ENCODE results near the gene IQCE.

IQCE gene

DNA sequence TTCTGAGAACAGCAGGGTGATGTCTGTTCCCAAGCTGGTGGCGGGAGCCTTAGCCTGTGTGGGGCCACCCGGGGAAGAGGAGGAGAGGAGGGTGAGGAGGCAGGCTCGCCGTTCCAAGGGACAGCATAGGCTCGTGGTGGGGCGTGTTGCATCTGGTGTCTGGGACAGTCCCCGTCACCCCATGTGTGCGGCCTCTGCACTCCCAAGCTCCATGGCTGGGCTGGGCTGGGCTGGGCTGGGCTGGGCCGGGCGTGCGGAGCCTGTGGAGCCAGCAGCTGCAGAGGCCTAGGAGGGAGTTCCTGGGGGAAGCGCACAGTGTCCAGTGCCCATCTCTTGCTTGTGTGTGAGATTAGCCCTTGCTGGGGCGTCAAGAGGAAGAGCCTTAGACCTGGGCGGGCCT lies 52.1 kb downstream of the IQCE start:
- Histone ChIP-seq H3K36me3 (ENCODE audit: control insufficient read depth, insufficient read depth, low read length) (no peaks in the 10 kb centered on the region), H3K27ac (ENCODE audit: insufficient read depth, low read depth, low read length, poor library complexity, severe bottlenecking) (no peak overlapping the region), H3K4me3 (ENCODE audit: insufficient read depth, low read depth, low read length) (no peak overlapping the region), H3K27me3 (ENCODE audit: control insufficient read depth, insufficient read depth, low read length, poor library complexity, severe bottlenecking) (no peaks in the 10 kb centered on the region), H3K9me3 (ENCODE audit: control insufficient read depth, low read length) (no peaks in the 10 kb centered on the region), H3K4me1 (ENCODE audit: control insufficient read depth, insufficient read depth, low read length) (peaks cover 30% of the 10 kb centered on the region)
- WGBS, 2 experiments: 84 to 86% methylated on average over 14 of the region's 14 CpGs

DNA sequence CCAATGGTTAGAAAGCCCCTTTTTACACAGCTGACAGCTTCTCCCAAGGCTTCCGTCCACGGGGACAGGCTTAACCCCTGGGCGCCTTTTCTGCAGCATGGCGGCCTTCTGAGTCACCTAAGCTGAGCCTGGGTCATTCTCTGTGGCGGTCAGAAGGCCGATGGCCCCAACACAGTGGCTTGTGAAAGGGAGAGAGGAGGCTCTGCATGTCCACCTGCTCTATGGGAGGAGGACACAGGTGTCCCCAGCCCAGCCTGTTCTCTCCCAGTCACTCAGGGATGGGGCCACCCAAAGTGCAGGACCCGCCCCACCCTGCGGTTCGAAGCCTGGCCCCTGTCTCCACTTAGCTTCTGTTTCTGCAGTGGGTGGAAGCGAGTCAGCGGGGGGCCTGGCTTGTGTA lies 52.6 kb downstream of the IQCE start:
- Histone ChIP-seq H3K4me3 (ENCODE audit: insufficient read depth, low read depth, low read length) (no peak overlapping the region), H3K4me1 (ENCODE audit: control insufficient read depth, insufficient read depth, low read length) (peaks cover 31% of the 10 kb centered on the region), H3K27me3 (ENCODE audit: control insufficient read depth, insufficient read depth, low read length, poor library complexity, severe bottlenecking) (no peaks in the 10 kb centered on the region), H3K36me3 (ENCODE audit: control insufficient read depth, insufficient read depth, low read length) (no peaks in the 10 kb centered on the region), H3K27ac (ENCODE audit: insufficient read depth, low read depth, low read length, poor library complexity, severe bottlenecking) (no peak overlapping the region), H3K9me3 (ENCODE audit: control insufficient read depth, low read length) (no peaks in the 10 kb centered on the region)
- 89 to 92% methylated on average over 11 of the region's 11 CpGs for WGBS, 2 experiments

DNA sequence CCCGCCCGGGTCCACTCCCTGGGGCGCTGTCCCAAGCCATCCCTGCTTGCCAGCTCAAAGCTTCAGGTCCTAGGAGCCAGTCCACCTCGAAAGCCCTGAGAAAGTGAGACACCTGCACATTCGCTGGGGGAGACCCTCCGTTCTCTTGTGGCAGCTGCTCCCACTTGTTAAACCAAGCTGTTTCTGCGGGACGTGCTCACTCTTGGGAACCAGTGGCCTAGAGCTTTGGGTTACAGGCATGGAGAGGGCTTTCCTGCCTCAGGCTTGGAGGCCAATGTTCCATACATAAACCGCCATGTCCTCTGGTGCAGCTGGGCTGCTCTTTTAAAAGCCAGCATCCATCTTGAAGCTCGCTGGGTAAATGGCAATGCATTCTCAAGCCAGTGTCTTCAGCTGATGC lies 53.1 kb downstream of the IQCE start:
- Histone ChIP-seq H3K4me3 (ENCODE audit: insufficient read depth, low read depth, low read length) (no peak overlapping the region), H3K27ac (ENCODE audit: insufficient read depth, low read depth, low read length, poor library complexity, severe bottlenecking) (no peak overlapping the region), H3K27me3 (ENCODE audit: control insufficient read depth, insufficient read depth, low read length, poor library complexity, severe bottlenecking) (no peaks in the 10 kb centered on the region), H3K36me3 (ENCODE audit: control insufficient read depth, insufficient read depth, low read length) (no peaks in the 10 kb centered on the region), H3K9me3 (ENCODE audit: control insufficient read depth, low read length) (no peaks in the 10 kb centered on the region), H3K4me1 (ENCODE audit: control insufficient read depth, insufficient read depth, low read length) (peaks cover 32% of the 10 kb centered on the region)
- WGBS, 2 experiments: 90% methylated on average over 10 of the region's 10 CpGs

DNA sequence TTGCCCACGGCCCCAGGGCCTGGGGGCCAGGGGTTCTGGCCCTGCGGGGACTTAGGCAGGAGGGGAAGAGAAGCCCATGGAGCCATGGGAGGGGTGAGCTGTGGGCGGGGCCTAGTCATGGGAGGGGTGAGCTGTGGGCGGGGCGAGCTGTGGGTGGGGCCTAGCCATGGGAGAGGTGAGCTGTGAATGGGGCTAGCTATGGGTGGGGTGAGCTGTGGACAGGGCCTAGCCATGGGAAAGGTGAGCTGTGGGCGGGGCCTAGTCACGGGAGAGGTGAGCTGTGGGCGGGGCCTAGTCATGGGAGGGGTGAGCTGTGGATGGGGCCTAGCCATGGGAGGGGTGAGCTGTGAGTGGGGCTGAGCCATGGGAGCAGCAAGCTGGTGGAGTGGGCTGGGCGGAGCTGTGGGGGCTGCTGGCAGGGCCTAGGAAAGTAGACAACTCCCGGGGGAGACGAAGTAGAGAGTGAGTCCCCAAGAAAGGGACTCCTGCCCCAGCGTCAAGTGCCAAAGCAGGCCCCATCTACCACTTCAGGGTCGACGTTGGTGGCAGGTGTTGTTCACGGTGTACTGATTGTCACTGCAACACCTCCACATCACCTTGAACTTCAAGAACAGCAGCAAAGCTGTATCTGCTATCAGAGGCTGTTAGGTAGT lies 53.8 kb downstream of the IQCE start:
- Histone ChIP-seq H3K27ac (ENCODE audit: insufficient read depth, low read depth, low read length, poor library complexity, severe bottlenecking) (no peak overlapping the region), H3K9me3 (ENCODE audit: control insufficient read depth, low read length) (no peaks in the 10 kb centered on the region), H3K4me3 (ENCODE audit: insufficient read depth, low read depth, low read length) (no peak overlapping the region), H3K4me1 (ENCODE audit: control insufficient read depth, insufficient read depth, low read length) (peaks cover 32% of the 10 kb centered on the region), H3K36me3 (ENCODE audit: control insufficient read depth, insufficient read depth, low read length) (no peaks in the 10 kb centered on the region), H3K27me3 (ENCODE audit: control insufficient read depth, insufficient read depth, low read length, poor library complexity, severe bottlenecking) (no peaks in the 10 kb centered on the region)
- 81 to 84% methylated on average over 15 of the region's 15 CpGs for WGBS, 2 experiments

DNA sequence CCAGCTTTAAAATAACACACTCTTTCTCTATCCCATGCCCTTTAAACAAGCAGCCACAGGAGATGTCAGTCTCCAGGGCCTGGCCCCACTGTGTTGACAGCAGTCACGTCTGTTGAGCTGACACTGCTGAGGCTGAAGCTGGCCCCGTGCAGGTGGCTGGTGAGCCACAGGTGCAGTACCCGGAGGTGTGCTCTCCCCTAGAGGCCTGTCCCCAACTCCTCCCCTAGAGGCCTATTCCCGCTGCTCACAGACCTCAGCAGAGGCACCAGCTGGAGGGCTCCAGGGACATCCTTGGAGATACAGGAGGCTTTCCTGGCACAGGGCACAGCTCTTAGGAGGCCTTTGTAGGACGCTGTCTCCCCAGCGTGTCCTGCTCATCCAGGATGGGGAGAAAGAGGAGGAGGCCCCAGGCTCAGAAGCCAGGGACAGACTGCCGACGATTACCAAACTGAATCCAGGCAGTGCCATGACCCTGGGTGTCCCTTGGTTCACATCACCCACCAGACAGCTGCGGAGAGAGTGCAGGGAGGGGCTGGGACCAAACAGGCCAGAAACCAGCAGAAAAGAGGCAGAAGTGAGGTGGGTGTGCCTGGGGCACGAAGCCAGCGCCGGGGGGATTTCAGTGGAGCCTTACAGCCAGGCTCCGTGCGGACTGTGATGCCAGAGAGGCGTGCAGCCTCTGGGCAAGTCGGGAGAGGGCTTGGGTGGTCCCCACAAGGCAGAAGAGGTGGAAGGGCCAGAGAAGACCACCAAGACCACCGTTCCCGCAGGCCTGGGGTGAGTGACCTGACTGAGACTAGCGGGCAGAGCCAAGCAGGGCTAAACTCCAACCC lies 54.5 kb downstream of the IQCE start:
- 89 to 91% methylated on average over 19 of the region's 19 CpGs for WGBS, 2 experiments
- Histone ChIP-seq H3K4me1 (ENCODE audit: control insufficient read depth, insufficient read depth, low read length) (peaks cover 32% of the 10 kb centered on the region), H3K36me3 (ENCODE audit: control insufficient read depth, insufficient read depth, low read length) (no peaks in the 10 kb centered on the region), H3K9me3 (ENCODE audit: control insufficient read depth, low read length) (no peaks in the 10 kb centered on the region), H3K27me3 (ENCODE audit: control insufficient read depth, insufficient read depth, low read length, poor library complexity, severe bottlenecking) (no peaks in the 10 kb centered on the region), H3K27ac (ENCODE audit: insufficient read depth, low read depth, low read length, poor library complexity, severe bottlenecking) (no peak overlapping the region), H3K4me3 (ENCODE audit: insufficient read depth, low read depth, low read length) (no peak overlapping the region)

DNA sequence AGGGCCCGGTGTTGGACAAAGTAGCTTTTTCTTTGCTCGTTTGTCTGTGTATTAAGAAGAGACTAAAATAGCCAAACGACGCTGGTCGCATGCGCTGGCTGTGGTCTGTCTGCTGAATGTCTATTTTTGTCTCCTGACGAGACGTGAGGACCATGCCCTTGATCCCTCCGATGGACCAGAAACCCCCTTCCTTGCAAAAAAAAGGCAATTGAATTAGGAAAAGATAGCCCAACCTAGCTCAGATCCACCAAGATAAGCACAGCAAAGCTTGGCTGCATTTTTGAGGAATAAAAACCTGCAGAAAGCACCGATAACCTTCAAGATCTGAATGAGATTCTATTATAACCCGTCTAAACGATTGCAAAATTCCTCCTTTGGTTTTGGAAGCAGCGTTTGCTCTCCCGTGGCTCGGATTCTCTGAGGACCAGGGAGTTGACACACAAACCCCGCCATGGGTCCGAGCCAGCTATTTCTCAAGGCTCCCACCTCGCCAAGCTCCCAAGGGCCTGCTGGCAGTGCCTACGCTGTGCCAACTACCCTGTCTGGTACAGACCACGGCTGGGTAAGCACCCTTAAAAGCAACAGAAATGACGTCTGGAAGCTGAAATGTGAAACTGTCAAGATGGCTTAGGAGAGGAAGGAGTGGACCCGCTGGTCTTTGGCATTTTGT lies 55.3 kb downstream of the IQCE start:
- Histone ChIP-seq H3K4me1 (ENCODE audit: control insufficient read depth, insufficient read depth, low read length) (peaks cover 32% of the 10 kb centered on the region), H3K9me3 (ENCODE audit: control insufficient read depth, low read length) (no peaks in the 10 kb centered on the region), H3K27me3 (ENCODE audit: control insufficient read depth, insufficient read depth, low read length, poor library complexity, severe bottlenecking) (no peaks in the 10 kb centered on the region), H3K36me3 (ENCODE audit: control insufficient read depth, insufficient read depth, low read length) (no peaks in the 10 kb centered on the region), H3K4me3 (ENCODE audit: insufficient read depth, low read depth, low read length) (no peak overlapping the region), H3K27ac (ENCODE audit: insufficient read depth, low read depth, low read length, poor library complexity, severe bottlenecking) (no peak overlapping the region)
- 92 to 93% methylated on average over 21 to 22 of the region's 22 CpGs for WGBS, 2 experiments

DNA sequence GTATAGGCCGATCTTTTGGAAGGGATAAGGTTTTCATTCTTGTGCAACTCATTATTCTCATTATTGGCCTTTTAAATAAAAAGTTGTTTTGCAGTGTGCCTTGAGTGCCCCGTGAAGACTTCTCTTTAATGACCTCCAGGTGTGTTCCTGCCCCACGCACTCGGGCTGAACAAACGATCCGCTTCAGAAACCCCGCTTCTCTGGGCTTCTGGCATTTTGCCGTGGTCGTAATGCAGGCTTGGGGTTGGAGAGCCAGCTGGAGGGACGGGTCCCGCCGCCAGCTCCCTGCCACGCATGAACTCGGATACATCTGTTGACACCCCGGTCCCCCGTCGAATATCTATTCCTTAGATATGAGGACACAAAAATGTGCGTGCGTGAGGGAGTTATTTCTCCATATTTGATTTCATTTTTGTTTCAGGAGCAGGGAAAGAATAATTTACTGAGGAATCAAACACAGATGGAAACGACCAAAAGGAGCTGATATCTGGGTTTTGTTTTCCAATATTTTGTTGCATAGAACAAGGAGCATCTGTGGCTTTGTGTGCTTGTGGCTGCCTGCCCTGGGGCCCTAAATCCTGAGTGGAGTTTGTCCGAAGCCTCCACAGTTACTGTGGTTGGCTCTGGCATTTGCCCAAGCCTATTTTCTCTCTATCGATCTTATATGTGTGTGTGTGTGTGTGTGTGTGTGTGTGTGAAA lies 56.0 kb downstream of the IQCE start:
- WGBS, 2 experiments: 95 to 96% methylated on average over 21 to 22 of the region's 22 CpGs
- Histone ChIP-seq H3K4me3 (ENCODE audit: insufficient read depth, low read depth, low read length) (no peak overlapping the region), H3K9me3 (ENCODE audit: control insufficient read depth, low read length) (no peaks in the 10 kb centered on the region), H3K36me3 (ENCODE audit: control insufficient read depth, insufficient read depth, low read length) (no peaks in the 10 kb centered on the region), H3K27ac (ENCODE audit: insufficient read depth, low read depth, low read length, poor library complexity, severe bottlenecking) (no peak overlapping the region), H3K4me1 (ENCODE audit: control insufficient read depth, insufficient read depth, low read length) (peaks cover 32% of the 10 kb centered on the region), H3K27me3 (ENCODE audit: control insufficient read depth, insufficient read depth, low read length, poor library complexity, severe bottlenecking) (no peaks in the 10 kb centered on the region)

DNA sequence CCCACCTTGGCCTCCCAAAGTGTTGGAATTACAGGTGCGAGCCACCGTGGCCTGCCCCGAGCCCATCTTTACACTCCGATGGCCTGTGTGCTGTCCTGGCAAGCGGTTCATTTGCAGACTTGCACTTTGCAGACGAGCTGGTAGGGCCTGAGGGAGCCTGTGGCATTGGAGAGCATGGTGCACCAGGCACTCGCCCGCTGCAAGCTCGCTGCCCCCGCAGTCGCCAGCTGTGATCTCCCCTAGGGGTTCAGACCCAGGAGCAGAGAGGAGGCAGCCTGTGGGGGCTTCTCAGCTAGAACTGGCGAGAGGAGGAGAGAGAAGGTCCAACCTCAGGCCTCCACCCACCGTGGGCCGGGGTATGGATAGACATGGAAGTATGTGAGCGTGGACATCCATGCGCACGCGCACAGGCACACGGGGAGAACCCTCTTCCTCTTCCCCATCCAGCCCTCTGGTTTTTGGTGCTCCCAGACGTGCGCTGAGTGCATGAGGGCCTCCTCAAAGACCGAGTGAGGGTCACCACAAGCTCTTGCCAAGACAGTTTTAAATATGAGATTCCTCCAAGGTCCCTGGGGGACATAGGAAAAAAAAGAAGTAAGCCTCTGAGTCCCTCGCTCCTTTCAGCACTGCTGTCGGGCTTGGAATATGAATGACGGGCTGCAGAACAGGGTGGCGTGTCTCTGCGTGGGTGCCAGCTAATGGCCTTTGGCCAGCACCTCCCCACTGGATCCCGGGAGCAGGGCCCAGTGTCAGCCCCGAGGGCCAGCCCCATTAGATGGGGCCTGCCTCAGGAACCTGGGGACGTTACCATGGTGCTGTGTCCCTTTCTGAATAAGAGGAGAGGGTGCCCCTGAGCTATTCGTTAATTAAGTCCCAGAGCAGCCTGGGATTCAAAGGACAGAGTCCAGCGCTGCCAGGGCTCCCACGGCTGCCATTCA lies 57.9 kb downstream of the IQCE start:
- no peaks in the 10 kb centered on the region for H3K36me3 ChIP-seq (ENCODE audit: control insufficient read depth, insufficient read depth, low read length)
- 80 to 82% methylated on average over 33 of the region's 33 CpGs for WGBS, 2 experiments
- H3K27ac ChIP-seq (ENCODE audit: insufficient read depth, low read depth, low read length, poor library complexity, severe bottlenecking): no peak overlapping the region
- H3K4me3 ChIP-seq (ENCODE audit: insufficient read depth, low read depth, low read length): no peak overlapping the region
- peaks cover 33% of the 10 kb centered on the region for H3K4me1 ChIP-seq (ENCODE audit: control insufficient read depth, insufficient read depth, low read length)
- no peaks in the 10 kb centered on the region for H3K9me3 ChIP-seq (ENCODE audit: control insufficient read depth, low read length)
- no peaks in the 10 kb centered on the region for H3K27me3 ChIP-seq (ENCODE audit: control insufficient read depth, insufficient read depth, low read length, poor library complexity, severe bottlenecking)

DNA sequence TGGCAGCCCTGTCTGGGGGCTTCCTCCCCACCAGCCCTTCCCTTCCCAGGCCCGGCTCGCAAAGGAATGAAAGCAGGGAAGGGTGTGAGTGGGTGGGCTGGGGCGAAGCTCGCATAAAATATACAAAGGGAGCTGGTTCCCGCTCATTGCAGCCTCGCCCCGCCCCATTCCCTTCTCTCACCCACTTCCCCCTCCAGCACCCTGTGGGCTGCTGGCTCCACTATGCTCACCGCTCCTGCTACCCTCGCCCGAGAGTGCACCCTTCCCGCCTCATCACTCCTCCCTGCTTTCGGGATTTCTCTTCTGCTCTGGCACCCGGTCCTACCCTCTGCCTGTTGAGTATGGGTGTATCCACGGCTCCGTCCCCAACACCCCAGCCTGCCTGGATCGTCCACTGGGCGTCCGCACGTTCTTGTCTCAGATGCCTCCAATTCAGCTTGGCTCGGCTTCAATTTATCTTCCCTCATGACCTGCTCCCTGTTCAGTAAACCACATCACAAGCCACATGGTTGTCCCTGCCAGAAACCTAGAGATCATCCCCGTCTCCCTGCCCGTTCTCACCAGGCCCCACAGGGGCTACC lies 58.6 kb downstream of the IQCE start:
- Histone ChIP-seq H3K9me3 (ENCODE audit: control insufficient read depth, low read length) (no peaks in the 10 kb centered on the region), H3K27ac (ENCODE audit: insufficient read depth, low read depth, low read length, poor library complexity, severe bottlenecking) (no peak overlapping the region), H3K4me1 (ENCODE audit: control insufficient read depth, insufficient read depth, low read length) (peaks cover 39% of the 10 kb centered on the region), H3K27me3 (ENCODE audit: control insufficient read depth, insufficient read depth, low read length, poor library complexity, severe bottlenecking) (no peaks in the 10 kb centered on the region), H3K4me3 (ENCODE audit: insufficient read depth, low read depth, low read length) (no peak overlapping the region), H3K36me3 (ENCODE audit: control insufficient read depth, insufficient read depth, low read length) (no peaks in the 10 kb centered on the region)
- WGBS, 2 experiments: 64 to 69% methylated on average over 20 of the region's 22 CpGs

All from ectodermal cell (in vitro differentiated cells).